Femur (tissue), 1 donor: ENCODE measurements around the gene SNX12.

Experiments used
- DNase-seq: peaks from one replicate; pipeline ENCODE4 v3.0.0-alpha.2; 2017

SNX12 gene

DNA sequence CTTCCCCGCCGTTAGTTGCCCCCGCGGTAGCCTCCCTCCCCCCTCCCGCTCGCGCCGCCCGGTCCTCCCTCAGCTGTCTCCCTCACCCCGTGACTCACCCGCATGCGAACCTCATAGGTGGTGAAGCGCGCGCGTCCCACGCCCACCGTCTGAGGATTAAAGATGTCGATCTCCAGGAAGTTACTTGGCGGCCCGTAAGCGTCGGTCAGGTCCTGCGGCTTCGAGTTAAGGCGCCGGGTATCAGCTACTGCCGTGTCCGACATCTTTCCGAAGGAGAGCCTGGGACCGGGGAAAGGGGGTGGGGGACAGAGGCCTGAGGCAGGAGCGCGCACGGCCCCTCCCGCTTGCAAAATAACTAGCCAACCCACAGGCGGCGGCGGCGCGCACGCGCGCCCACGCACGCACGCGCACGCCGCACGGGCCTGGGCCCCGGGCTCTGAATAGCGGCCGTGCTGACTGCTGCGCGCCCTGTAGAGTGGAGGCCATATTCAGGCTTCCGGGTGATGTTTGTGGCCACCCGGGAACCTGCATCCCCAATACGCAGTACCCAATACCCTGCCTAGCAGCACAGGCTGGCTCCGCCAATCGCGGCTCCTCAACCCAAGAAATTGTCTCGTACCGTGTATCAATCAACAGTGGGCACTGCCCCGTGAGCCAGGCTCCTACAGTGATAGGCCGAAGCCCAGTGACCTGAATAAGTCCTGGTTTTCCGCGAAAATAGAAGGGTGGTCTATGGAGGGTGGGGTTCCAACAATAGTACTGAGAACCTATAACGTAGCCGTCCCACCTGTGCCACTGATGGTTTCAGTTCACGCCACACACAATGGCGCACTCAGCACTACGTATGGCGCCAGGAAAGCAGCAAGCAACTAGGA is at the start of gene SNX12:
SNX12 (minus strand) TSS at position 291 of the 875 bp plus-strand sequence; CDS start at position 263, 28 bp downstream.
- DNase-seq: peak; percentile 94

DNA sequence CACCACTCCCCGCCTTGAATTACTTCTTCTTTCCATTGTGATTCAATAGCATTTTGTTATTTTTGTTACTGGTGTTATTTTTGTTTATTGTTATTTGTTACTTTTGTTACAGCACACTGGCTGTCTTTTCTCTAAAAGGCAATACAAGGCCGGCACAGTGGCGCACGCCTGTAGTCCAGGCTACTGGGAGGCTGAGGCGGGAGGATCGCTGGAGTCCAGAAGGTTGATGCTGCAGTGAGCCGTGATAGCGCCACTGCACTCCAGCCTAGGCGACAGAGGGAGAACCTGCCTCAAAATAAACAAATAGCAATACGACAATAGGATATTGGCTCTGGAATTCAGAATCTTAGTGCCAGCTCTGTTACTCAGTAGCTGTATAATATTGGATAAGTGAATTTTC is 49.2 kb upstream of the SNX12 start:
- no peak for DNase-seq

DNA sequence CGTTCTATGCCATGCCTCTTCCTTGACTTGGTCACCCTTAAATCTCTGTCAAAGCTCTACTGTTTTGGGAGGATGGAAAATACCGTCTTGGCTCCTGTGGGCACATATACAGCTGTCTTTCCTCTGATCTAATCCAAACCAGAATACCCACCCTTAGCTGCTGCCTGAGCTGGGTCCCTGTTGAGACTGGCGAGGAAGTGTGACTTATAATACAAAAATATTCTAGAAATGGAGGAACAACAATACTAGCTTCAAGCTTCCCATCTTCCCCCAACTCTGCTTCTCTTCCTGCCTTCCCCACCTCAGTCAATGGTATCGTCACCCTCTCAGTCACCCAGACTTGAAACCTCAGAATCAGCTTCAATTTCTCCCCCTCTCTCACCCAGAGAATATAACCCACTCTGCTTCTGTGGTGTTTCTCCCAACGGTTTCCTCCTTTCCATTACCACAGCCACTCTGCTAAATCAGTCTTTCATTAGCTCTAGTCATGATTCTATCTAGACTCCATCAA is 43.8 kb upstream of the SNX12 start:
- DNase-seq: no peak

DNA sequence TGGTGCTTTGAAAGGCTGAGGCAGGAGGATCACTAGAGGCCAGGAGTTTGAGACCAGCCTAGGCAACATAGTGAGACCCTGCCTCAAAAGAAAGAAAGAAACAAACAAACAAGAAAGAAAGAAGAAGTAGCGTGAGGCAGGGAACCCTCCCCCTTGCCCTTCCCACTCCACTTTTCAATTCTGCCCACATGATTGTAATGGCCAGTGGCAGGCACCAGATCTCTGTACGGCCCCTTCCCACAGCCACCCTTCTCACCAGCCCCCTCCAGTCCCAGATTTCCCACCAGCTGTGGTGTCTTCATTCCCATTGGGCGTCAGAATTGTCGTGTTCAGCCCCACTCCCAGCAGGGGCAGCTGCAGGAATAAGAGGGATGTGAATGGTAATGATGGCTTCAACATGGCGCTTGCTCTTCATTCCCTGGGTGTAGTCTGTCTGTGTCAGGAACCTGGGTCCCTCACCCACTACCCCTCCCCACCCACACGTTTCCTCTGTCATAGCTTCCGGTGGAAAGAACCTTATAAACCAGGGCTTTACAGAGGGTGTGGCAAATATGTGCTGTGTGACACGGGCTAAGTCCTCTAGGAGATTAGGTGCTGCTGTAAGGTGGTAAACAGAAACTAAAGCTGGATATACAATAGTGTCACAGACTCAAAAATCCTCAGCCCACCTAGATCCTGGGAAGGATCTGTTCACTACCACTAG is 43.2 kb upstream of the SNX12 start, which contains the start of gene IL2RG:
IL2RG (minus strand) TSS at position 437 of the 703 bp plus-strand sequence; CDS start at position 399, 38 bp downstream.
- peak; percentile 38 for DNase-seq

DNA sequence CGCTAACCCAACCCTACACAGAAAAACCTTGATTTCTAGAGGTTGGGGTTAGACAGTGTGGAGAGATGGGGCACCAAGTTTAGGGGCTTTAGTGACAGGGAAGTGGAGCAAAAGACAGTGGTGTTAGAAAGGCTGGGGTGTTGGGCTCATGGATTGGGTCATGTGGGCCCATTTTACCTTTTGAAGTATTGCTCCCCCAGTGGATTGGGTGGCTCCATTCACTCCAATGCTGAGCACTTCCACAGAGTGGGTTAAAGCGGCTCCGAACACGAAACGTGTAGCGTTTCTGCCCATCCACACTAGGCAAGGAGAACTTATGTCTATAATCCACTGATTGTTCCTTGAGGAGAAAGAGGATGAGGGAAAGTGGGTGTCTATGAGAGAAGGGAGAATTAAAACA is 40.9 kb upstream of the SNX12 start:
- DNase-seq: no peak

- peak; percentile 41 for DNase-seq
Measured at GRCh38 chrX:71107762-71108360, 39.7 kb upstream of the SNX12 start.

DNA sequence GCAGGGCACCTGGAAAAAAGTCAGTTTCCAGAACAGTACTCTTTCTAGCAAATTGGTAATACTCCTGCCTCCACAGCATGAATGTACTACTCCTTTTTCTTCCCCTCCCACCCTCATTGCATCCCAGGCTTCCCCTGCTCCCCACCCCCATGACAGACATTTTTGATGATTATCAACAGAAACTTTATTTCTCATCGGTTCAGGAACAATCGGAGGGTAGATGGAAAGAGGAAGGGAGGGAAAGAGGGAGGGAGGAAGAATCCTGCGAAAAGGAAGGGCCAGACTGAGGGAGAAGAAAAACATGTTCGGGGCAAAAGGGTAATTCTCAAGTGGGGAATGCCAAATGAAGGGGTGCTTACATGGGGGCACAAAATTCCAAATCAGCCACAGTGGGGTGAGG is 39.1 kb upstream of the SNX12 start:
- DNase-seq: no peak

- no peak for DNase-seq
Measured at GRCh38 chrX:71106427-71106826, 38.3 kb upstream of the SNX12 start, which contains the start of gene CXorf65. Gene CXorf65 (minus strand): TSS chrX:71106740. CDS start chrX:71106556, 184 bp downstream.

GRCh38 chrX:71105628-71106027 is 37.5 kb upstream of the SNX12 start:
- DNase-seq: no peak

GRCh38 chrX:71103110-71103983 is 35.2 kb upstream of the SNX12 start:
- DNase-seq: peak; percentile 71

DNA sequence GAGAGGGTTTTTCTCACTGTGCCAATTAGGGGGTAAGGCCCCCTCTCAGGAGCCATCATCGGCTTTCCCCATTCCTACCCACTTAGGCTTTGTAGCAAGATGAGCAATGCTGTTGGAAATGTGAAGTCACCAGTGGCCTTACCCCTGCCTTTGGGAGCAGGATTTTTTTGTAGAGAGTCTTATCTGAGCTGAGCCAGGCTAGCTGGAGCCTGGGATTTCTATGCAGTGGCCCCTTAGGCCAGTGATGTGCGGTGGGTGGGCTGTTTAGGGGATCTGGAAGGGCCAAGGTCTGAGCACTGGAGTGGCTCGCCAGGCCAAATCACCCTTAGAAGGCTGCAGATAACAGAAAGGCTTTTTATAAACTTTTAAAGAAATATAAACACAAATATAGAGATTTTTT is 34.2 kb upstream of the SNX12 start:
- no peak for DNase-seq

GRCh38 chrX:71100581-71101505 is 32.7 kb upstream of the SNX12 start:
- no peak for DNase-seq

GRCh38 chrX:71099736-71100135 is 31.6 kb upstream of the SNX12 start:
- DNase-seq: no peak

DNA sequence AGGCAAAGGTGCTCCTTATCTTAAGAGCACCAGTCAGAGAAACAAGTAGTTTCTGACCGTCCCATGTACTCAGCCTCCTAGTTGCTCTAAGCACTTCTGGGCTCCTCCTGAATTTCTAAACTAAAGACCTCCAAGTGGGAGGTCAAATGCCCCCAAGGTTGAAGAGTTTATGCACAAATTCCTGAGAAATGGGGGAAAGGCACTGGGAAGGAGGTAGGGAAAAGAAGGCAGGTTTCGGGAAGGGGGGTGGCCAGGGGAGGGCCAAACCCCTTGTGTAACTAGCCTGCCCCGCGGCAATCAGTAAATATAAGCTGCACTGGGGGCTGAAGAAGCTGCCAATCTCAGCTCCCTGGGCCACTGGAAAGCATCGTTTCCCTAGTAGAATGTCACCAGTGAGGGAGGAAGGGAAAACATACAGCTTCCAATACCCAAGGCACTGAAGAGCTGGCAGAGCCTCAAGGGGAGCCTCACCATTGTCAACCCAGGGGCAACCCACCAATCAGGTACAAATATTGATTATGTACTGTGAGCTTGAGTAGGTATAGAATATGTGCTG is 30.9 kb upstream of the SNX12 start:
- no peak for DNase-seq

GRCh38 chrX:71098302-71098701 is 30.2 kb upstream of the SNX12 start:
- peak; percentile 59 for DNase-seq

GRCh38 chrX:71096760-71097032 is 28.6 kb upstream of the SNX12 start:
- no peak for DNase-seq

DNA sequence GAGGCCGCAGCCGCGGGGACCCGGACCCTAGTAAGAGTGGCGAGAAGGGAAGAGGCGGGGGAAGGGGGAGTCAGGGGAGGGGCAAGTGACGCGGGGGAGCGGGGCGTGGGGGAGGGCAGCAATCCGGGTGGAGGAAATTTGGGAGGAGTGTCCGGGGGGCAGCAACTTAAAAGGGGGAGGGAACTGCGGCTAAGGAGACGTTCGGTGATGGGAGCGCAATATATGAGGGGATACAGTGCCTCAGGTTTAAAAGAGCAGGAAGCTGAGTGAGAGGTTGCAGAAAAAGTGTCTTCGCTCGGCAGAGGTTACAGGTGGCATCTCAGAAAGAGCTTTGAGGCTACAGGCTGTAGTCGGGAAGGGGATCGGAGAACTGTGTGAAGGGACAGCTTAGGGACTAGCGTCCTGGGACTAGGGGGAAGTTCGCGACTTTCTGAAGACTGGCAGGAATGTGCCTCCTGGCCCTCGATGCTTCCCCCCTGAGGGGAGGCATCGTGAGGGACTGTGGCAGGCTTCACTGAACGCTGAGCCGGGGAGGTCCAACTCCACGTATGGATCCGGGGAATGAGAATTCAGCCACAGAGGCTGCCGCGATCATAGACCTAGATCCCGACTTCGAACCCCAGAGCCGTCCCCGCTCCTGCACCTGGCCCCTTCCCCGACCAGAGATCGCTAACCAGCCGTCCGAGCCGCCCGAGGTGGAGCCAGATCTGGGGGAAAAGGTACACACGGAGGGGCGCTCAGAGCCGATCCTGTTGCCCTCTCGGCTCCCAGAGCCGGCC is 28.0 kb upstream of the SNX12 start:
- no peak for DNase-seq

GRCh38 chrX:71095555-71095980 is 27.4 kb upstream of the SNX12 start, which contains the start of gene FOXO4:
Gene FOXO4 (plus strand): TSS chrX:71095851. CDS start chrX:71096529, 678 bp downstream.
- DNase-seq: peak; percentile 95

DNA sequence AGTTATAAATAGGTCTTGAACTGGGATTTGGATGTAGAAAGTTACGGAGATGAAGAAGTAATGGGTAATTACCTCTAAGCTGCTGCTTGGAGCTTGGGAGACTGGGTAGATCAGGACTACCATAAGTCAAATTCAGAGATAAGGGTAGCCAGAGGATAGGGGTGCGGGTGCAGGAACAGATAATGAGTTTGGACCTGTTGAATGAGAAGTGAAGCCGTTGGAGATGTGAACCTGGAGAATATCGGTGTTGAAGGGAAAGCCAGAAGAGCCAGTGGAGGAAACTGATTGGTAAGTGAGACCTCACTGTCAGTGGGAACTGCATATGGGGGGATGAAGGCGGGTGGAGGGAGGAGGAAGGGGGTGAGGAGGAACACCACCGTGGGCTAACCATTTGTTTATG is 26.9 kb upstream of the SNX12 start:
- no peak for DNase-seq

DNA sequence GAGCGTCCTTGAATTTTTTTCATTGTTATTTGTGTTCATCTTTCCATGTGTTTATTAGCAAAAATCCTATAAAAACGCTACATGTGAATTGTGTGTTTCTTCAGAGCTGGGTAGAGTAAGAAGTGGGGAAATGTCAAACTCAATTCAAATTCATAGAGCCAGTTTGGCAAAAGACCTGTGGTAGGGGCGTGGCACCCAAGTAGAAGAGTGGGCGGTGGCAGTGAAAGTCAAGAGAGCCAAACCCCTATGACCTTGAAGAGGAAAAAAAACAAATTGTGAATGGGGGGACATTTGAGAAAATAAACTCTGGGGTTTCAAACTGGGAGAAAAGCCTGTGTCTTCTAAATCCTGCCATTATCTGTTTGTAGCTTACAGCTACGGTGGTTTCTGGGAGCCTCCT is 23.1 kb upstream of the SNX12 start:
- no peak for DNase-seq
